Head of caudate nucleus (tissue), 42 donors: ENCODE data around the gene URAD.

Experiments used
- DNase-seq, 42 donors: peaks; one replicate each; pipeline versions ENCODE4 v3.0.0 to v3.0.0-alpha.2; 2020 to 2021; ENCODE audit warnings: mixed read lengths in 7 of 42
- intact Hi-C: fragments of 100-400 bp; cut with DNase I; formaldehyde crosslinking; loops from one replicate; pipeline ENCODE4 v1.15.0; 2022

Gene URAD

DNA sequence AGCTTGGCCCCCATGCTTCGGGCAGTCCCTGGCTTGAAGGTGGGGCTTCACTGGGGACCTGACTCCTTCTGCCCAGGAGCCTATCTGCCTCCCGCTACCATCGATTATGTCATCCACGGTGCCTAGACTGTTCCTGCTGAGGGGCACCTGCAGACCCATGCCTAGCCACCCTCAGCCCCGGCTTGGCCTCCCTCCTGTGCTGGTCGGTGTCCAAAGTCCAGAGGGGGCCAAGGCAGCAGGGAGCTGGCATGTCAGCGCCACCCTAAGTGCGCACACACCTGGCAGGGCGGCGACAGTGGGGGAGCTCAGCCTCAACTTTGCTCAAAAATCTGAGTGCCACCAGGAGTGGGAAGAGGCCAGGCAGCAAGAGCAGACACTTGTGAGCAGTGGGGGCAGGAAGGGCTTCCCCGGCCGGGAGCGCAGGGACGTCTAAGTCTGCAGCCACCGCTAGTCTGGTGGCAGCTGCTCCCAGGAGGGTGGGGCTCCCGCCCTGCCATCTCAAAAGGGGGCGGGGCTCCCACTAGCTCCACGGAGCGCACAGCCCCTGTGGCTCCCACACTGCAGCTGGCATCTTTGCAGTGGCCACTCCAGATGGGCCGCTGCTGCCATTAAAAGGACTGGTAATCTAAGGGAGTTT is 13.5 kb upstream of the URAD start:
- intact Hi-C loops, result no loop called here
- no peak for DNase-seq

DNA sequence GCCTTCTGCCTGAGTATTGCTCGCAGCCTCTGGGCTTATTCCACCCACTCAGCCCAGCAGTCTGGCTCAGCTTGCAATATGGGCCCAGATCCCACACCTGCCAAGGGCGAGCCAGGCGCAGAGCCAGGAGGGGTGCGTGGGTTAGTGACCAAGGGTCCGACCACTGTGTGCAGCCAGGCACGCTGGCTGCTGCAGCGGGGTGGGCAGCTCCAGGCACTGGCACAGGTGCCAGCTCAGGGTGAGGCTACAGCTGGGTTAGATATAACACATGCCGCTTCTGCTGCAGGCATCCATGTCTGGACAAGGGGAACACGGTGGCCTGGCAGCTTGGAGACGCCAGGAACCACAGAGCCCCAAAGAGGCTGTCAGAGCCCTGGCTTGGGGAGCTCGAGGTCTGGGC is 12.6 kb upstream of the URAD start:
- no peak for DNase-seq
- intact Hi-C loops, result no loop called here

DNA sequence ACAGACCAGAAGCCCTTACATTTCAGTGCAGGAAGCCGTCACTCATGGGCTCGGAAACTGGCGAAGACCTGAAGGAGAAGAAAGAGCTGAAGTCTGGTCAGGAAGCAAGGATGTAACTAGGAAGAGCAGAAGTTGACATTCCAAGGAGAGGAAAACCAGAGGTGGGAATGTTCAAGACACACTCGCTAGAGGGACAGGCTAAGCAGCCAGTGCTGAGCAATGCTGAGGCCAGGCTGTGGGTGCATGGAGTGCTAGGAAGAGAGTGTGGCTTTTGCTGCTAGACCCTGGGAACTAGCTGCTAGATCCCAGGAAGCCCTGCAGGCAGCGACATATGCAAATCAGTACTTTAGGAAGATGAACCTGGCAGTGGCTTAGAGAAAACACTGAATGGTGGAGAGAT is 12.1 kb upstream of the URAD start:
- no peak for DNase-seq
- intact Hi-C loops, result no loop called here

DNA sequence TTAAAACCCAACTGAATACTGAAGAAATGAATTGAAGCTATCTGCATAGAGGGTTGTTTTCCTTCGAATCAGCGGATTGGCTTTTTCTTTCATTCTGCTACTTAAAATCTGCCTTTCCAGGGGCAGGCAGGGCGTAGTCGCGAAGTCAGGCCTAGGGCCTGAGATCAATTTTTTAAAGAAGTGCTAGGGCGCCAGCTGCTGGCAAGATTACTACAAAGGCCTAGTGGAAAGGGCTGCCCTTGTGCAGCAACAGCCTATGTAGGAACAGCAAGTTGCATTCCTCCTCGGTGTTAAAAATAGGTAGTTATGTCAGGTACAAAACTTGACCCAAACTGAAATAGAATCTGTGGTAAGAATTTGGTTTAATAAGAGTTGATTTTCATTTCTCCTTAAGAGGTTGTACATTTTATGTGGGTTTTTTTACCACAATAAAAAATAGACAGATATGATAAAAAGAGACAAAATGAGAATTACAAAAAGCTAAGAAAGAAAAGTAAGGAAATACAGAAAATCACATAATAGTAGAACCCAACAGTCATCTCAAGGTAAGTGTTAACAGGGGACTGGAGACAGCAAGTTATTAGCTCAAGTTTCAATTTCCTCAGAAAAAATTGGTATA is 9.5 kb upstream of the URAD start:
- intact Hi-C loops, result no loop called here
- peak in 9 of 42 donors; percentile 4 to 43 (median 10) for DNase-seq

DNA sequence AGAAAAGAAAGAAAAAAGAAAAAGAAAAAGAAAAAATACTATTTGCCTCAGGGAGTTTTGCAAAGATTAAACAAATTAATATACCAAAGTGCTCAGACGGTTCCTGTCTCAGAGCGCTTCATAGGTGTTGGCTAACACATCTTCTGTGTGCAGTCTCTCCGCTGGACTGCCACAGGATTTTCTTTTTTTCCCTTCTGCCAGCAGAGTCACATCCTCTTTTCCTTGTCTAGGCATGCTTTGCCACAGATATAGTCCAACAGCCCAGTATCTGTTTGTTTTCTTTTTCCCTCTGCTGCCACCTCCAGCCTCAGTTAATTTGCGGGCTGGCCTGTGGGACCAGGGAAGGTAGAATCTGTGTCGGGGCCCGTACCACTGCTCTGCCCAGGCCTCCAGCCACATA is 3.4 kb upstream of the URAD start:
- intact Hi-C loops, result no loop called here

DNA sequence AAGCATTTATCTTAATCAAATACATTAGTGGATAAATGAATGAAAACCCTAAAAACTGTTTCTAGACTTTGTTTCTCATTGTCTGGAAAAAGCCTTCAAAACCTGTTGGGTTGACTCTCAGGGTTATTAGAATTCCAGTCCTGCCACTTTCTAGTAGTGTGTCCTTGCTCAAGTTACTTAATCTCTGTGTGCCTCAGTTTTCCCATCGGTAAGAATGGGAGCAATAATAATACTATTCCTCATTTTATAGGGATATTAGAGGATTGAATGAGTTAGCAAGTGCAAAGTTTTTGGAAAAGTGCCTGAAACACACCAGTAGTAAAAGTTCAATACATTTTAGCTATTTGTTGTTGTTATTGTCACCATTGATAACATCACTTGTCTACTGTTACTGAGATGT is 2.9 kb downstream of the URAD start:
- no peak for DNase-seq
- intact Hi-C loops, result loop anchor here (5.0 kb wide), 2 partner anchors 153 to 623 kb away; no protein-coding TSS in a partner anchor

More for the DNA sequence above, 3.4 kb upstream of the URAD start:
- no peak for DNase-seq

DNA sequence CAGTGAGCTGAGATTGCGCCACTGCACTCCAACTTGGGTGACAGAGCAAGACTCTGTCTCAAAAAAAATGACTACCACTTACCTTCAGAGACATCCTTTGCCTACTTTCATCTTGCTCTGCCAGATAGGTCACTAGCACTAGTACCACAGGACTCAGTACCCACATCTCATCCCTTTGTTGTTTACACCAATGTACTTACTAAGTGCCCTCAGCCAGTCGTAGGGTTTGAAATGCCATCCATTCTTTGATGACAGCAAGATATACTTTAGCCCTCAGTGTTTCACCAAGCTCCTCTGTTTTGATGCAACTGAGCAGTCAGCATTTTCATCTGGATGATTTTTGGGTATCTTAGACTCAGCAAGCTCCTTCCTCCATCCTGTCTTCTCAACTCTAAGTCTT is 6.1 kb downstream of the URAD start:
- intact Hi-C loops, result no loop called here

DNA sequence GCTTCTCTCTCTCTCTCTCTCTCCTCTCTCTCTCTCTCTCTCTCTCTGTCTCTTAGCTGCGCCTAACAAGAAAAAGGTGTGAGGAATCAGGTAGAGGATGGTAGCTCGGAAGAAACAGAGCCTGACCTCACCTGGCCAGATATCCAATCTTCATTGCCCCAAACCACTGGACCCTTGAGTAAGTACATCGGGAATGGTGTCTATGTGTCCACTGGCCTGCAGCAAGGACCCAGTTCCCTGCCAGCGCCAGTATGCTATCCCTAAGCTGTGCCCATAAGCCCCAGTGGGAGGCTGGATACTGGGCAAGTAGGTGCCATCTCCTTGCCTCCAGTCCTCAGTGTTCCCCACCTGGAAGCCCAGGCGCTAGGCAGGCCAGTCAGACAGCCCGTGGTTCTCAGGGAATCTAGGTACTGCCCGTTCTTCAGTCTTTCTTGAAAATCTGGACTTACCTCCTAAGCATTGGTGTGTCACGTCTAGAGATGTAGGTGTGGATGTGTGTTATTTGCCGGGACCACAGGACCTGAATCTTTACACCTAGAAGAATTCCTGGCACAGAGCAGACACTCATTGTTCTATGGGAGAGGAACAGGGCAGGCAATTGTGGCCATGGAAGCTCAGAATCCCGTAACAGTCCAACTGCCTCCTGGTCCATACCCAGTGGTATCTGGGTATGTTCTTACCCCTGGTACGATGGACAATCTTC is 7.3 kb downstream of the URAD start:
- intact Hi-C loops, result no loop called here
- DNase-seq, result peak in 1 of 42 donors; percentile 13

More for the DNA sequence above, 6.1 kb downstream of the URAD start:
- DNase-seq, result no peak

DNA sequence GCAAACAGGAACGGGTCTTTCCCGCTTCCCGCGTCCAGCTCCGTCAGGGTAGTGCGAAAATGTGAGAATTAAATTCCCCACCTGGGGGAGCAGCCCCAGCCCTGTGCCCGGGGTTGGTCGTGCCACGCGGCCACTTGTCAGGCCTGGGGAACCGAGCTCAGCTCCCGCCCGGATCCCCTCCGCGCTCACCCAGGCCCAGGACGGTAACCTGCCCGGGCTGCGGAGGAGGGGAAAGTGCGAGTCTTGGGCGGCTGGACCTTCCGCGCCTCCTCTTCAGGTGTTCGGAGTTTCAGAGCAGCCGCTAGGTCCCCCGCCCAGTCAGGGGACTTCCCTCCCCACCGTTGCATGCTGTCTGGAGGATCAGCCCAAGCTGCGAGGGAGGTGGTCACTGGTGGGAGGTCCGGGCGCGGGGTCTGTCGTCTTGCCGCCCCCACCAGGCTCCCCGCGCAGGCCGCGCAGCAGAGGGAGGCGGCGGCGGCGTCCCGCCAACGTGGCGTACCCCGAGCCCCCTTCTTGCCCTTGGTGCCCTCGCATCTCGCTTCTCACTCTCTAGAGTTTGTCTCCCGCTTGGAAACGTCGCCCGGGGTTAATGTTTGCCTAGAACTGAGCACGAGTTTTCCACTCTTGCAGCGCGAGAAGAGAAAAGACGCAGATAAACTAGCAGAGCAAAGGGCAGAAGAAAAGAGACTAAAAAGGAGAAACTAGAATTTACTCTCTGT is 8.1 kb downstream of the URAD start:
- DNase-seq, result peak in 1 of 42 donors; percentile 29
- intact Hi-C loops, result no loop called here

DNA sequence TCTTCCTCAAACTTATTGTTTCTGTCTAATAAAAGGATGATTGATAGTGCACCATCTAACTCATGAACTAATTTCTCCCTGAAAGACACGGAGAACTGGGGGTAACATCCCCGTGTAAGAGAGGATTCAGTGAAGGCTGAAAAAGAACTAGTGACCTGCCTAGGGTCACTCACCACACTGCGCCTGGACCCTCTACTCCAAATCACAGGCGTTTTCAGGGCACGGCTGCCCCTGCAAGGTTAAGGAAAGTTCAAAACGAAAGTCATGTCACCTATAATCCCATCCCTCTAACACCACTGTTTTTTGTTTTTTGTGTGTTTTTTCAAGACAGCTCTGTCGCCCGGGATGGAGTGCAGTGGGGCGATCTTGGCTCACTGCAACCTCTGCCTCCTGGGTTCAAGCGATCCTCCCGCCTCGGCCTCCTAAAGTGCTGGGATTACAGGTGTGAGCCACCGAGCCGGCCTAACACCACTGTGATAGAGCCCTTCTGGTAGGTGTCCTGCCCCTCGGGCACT is 8.7 kb downstream of the URAD start:
- intact Hi-C loops, result no loop called here
- peak in 1 of 42 donors; percentile 4 for DNase-seq

DNA sequence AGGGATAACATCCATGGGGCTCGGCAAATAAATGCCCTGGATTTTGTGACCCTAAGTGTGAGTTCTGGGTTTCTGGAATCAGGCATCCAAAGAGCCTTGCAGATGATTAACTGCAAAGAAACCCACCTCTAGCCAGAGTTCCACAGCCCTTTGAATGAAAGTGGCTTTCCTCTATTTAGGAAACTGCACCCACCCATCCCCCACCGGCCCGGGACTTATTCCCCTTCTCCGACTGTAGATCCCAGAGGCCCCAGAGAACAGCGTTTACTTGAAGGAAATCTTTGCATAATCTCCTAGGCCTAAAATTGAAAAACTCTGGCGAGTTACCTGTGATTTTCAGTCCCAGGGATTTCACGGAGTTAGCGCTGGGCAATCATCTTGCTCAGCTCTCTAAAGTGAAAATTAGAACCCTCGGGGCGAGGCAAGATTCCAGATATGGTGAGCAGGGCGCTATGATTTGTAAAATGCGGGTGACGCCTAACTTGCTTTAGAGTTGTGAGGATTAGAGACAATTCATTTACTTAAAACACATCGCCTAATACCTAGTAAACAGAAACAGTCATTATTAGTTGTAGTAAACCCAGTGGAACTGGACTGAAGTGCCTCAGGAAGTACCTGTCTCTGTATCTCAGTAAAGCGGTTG is 9.4 kb downstream of the URAD start:
- no peak for DNase-seq
- intact Hi-C loops, result no loop called here

DNA sequence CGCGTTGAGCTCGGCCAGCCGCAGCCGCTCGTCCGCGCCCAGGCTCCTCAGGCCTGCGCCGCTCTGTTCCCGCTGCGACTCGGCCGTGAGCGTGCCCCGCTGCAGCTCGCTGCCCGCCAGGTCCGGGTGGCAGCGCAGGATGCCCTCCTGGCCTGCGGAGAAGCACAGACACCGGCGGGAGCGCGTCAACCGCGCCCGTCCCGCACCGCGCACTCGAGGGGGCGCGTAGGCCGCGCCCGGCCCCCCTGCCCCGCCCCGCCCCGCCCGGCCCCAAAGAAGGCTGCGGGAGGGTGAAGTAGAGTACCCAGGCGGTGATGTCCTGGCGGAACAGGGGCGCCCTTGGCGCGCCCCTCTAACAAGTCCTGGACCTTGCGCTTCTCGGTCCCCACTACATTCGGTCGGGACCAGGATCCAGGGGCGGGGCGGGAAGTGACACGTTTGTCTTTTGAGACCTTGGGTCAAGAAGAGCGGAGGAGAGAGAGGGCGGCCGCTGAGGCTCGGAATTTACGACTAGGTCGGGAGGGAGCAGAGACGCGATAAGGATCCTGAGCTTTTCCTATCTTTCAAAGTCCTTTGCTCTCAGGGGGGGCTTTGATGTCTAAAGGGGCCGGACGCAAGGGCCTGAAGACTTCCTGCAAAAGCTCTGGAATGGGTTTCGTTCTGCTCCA is 10.1 kb downstream of the URAD start:
- intact Hi-C loops, result no loop called here
- DNase-seq, result peak in 1 of 42 donors; percentile 21

DNA sequence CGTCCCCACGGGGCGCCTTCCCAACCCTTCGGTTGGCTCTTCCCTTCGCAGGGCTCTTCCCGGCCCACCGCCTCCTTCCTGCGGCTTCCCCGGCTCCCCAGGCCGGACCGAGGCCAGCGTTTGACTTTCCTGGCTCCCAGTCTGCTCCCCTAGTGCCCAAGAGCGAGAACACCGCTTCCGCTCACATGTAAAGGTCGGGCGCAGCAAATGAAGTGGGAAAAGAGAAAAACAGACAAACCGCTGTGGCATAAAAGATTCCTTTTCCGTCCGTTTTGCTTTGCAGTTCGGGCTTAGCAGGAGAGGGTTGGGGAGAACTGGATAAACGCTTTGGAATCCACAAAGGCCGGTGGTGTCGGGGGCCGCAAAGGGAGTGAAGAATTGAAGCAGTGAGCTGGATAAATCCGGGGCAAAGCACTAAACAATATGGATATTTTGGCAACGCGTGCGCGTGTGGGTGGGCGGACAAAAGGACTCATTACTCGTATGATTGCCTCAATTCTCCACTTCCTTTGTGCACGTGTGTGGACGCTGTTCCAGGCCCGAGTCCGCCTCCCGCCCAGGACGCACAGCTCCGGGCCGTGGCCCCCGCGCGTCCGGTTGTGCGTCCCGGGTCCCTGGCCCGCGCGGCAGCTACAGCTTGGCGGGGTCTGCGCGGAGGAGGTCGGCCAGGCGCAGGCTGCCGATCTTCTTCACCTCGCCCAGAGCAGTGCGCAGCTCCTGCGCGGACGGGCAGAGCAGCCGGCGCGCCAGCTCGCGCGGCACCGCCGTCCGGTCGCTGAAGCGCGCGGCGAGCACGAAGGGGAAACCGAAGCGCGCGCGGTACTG is 10.8 kb downstream of the URAD start:
- intact Hi-C loops, result no loop called here
- DNase-seq, result peak in 1 of 42 donors; percentile 11

DNA sequence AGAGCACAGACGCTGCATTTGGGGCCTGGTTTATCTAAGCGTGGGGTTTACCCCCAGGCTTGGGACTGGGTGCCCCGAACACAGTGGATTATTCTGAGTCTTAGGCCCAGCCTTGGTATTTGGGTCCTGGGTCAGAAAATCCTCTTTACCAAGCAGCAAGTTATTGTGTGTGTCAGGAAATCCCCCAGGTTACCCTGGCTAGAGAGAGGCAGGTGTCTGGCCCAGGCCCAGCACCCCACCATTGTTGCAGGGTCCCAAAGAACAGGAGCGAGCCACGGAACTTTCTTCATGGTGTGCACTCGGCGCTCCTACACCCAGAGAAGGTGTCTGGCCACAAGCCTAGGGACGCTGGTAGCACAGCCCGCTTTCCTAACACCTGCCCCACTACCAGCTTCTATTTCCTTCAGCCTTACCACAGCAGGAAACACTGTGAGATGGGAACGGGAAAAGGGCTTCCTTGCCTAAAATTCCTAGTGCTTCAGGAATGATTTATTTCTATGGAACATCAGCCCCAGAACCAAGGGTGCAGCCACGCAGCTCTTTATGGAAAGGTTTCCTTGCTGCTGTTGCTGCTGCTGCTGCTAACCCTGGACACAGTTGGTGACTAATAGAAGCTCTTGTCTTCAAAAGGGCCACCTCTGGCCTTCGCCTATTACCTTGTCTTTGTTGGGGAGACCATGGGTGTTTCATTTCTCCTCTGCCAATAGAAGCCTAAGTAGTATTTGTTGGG is 12.0 kb downstream of the URAD start:
- intact Hi-C loops, result no loop called here
- DNase-seq, result peak in 2 of 42 donors; percentile 7 to 22

DNA sequence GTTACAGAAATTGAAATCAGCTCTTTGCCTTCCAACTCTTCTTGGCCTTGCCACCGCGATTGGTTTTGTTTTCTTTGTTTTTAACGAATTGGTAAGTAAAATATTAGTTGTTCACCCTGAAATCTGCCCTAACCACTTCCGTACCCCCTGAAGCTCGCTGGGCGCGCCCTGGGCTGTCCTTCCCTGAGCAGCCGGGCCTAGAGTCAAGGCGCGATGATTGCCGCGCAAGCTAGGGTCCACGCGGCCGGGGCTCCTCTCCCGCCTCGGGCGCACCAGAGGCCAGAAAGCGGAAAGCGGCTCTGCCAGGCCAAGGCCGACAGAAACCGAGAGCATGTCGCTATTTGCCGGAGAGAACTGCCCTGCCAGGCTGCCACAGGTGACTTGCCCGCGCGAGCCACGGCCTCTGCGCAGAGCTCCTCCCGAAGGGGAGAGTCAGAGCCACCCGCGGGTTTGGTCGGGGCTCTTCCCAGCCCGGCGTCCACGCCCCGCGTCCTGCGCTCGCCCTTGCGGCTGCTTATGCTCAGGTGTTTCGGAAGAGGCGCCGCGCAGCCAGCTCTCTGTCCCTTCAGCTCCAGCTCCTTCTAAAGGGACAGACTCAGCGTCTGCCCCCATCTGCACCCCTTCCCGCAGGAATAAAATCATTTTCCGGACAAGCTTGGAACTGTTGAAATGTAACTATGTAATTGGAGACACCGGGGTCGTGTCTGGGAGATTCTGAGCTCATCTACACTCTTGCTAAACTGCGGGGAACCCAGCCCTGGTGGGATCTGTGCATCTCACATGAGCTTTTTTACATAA is 12.7 kb downstream of the URAD start:
- DNase-seq, result peak in 2 of 42 donors; percentile 19 to 25

DNA sequence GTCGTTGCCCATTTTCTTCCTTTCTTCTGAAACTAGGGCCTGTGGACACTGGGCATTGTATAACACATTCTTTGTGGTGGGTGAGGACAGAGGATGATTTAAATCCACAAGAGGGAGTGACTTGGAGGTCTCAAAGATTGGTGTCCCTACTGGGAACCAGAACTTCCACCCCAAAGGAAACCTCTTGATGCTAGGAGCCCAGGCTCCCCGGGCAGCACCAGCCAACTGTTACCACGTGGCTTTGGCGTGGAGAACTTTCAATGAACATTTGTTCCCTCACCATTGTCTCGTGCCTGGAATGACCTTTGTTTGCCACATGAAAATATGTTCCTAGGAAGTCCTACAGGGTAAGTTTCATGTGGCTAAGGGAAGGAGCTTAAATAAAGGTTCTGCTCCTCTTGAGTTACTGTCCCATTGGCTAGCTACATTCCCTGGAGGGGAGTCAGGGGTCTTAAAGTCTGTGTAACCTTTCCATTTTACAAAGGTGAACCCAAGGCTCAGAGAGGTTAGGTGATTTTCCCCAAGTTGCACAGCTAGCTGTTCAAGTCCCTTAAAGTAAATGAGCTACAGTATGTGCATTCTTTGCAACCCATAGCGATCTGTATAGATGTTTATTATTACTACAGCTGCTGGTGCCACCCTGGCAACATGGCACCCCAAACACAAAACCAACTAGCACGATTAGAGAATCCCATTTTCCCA is 14.4 kb downstream of the URAD start:
- intact Hi-C loops, result no loop called here

More for the DNA sequence above, 12.7 kb downstream of the URAD start:
- intact Hi-C loops, result no loop called here

More for the DNA sequence above, 14.4 kb downstream of the URAD start:
- peak in 2 of 42 donors; percentile 3 to 25 for DNase-seq
